IMR-90 (cell line): ENCODE results near the gene NPPC. TPM values are rescaled to one million over a fixed set of nuclear protein-coding genes. Genes with fewer than 3 reads are reported as not detected.

ENCODE experiments used
- ATAC-seq: fragments of 200-7000 bp; cut with Tn5 transposase; 2 replicates; pipeline ENCODE4 v1.9.1; 2020; ENCODE audit warnings: low read depth, mild to moderate bottlenecking, moderate library complexity
- BruUV-seq: library from RNA; stranded (reverse); fragments of 400-500 nt; replicated peaks from 2 replicates; lab custom pipeline; 2021; lab: Mats Ljungman, UMichigan
- CTCF ChIA-PET: fragments of 300-600 bp; formaldehyde crosslinking; extraction: SDS; loops from one replicate; lab custom pipeline; 2021; ENCODE audit warnings: antibody characterized with exemption; lab: Yijun Ruan, JAX
- POLR2A ChIA-PET: fragments of 300-600 bp; sonication (Branson Sonifier 250); formaldehyde crosslinking; loops from one replicate; lab custom pipeline; 2022; ENCODE audit warnings: antibody characterized with exemption; ENCODE audit not compliant: unreplicated experiment; lab: Charles Lee
- DNase-seq: peaks from one replicate; pipeline ENCODE4 v3.0.0; 2013
- H2AFZ ChIP-seq: replicated peaks from 2 replicates; pipeline ENCODE3; 2013; ENCODE audit warnings: low read length, mild to moderate bottlenecking; ENCODE audit not compliant: poor library complexity
- H2AK5ac ChIP-seq: 2 replicates; pipeline ENCODE4 v1.6.1; 2013; ENCODE audit warnings: low read depth, low read length, inconsistent platforms
- H2AK9ac ChIP-seq: replicated peaks from 2 replicates; pipeline ENCODE3; 2013; ENCODE audit warnings: mild to moderate bottlenecking, low read depth, low read length, moderate library complexity; ENCODE audit not compliant: poor library complexity
- H2BK120ac ChIP-seq: 2 replicates; pipeline ENCODE4 v1.6.1; 2013; ENCODE audit warnings: low read depth, low read length, inconsistent platforms
- H2BK15ac ChIP-seq: 3 replicates; pipeline ENCODE4 v1.6.1; 2013; ENCODE audit warnings: low read depth, low read length, inconsistent platforms
- H2BK20ac ChIP-seq: 2 replicates; pipeline ENCODE4 v1.6.1; 2013; ENCODE audit warnings: low read depth, mild to moderate bottlenecking, inconsistent platforms, low read length, moderate library complexity
- H2BK5ac ChIP-seq: 2 replicates; pipeline ENCODE4 v1.6.1; 2013; ENCODE audit warnings: mild to moderate bottlenecking, low read depth, low read length, inconsistent platforms; ENCODE audit not compliant: poor library complexity, severe bottlenecking
- H3K14ac ChIP-seq: replicated peaks from 2 replicates; pipeline ENCODE4 v1.6.1; 2013; ENCODE audit warnings: low read depth, low read length, inconsistent platforms
- H3K18ac ChIP-seq: 2 replicates; pipeline ENCODE4 v1.6.1; 2013; ENCODE audit warnings: low read depth, low read length, control low read depth
- H3K23ac ChIP-seq: 2 replicates; pipeline ENCODE4 v1.6.1; 2013; ENCODE audit warnings: low read depth, low read length, inconsistent platforms
- H3K27ac ChIP-seq: 2 replicates; pipeline ENCODE4 v1.5.1; 2013; ENCODE audit warnings: mild to moderate bottlenecking, control low read depth, low read length; ENCODE audit not compliant: insufficient read depth
- H3K27me3 ChIP-seq: 2 replicates; pipeline ENCODE4 v1.6.1; 2013; ENCODE audit warnings: low read length; ENCODE audit not compliant: control insufficient read depth, insufficient read depth
- H3K36me3 ChIP-seq: 2 replicates; pipeline ENCODE4 v1.6.1; 2013; ENCODE audit warnings: low read length, mixed read lengths; ENCODE audit not compliant: control insufficient read depth, insufficient read depth
- H3K4ac ChIP-seq: 2 replicates; pipeline ENCODE4 v1.6.1; 2013; ENCODE audit warnings: low read depth, low read length, inconsistent platforms
- H3K4me1 ChIP-seq: 2 replicates; pipeline ENCODE4 v1.6.1; 2013; ENCODE audit warnings: low read length, mixed read lengths; ENCODE audit not compliant: control insufficient read depth, insufficient read depth
- H3K4me2 ChIP-seq: 2 replicates; pipeline ENCODE4 v1.6.1; 2013; ENCODE audit warnings: low read depth, mild to moderate bottlenecking, control low read depth, low read length, moderate library complexity
- H3K4me3 ChIP-seq: 2 replicates; pipeline ENCODE4 v1.5.1; 2013; ENCODE audit warnings: low read depth, mild to moderate bottlenecking, control low read depth, low read length, moderate library complexity; ENCODE audit not compliant: insufficient read depth
- H3K56ac ChIP-seq: 2 replicates; pipeline ENCODE4 v1.6.1; 2013; ENCODE audit warnings: low read length, inconsistent platforms; ENCODE audit not compliant: insufficient read depth; ENCODE audit errors: extremely low read depth
- H3K79me1 ChIP-seq, 2 experiments: 2 replicates each; pipeline ENCODE4 v1.6.1; 2013; ENCODE audit warnings: low read length in 2 of 2, inconsistent platforms in 1 of 2, low read depth in 1 of 2
- H3K9ac ChIP-seq: 2 replicates; pipeline ENCODE4 v1.6.1; 2013; ENCODE audit warnings: low read depth, low read length, control low read depth
- H3K9me1 ChIP-seq: 2 replicates; pipeline ENCODE4 v1.6.1; 2013; ENCODE audit warnings: low read length, inconsistent platforms; ENCODE audit not compliant: insufficient read depth
- H3K9me3 ChIP-seq: 2 replicates; pipeline ENCODE4 v1.6.1; 2013; ENCODE audit warnings: low read length; ENCODE audit not compliant: control insufficient read depth, insufficient read depth
- H4K20me1 ChIP-seq: 2 replicates; pipeline ENCODE4 v1.6.1; 2013; ENCODE audit warnings: low read length, inconsistent platforms; ENCODE audit not compliant: insufficient read depth
- H4K5ac ChIP-seq: 2 replicates; pipeline ENCODE4 v1.6.1; 2013; ENCODE audit warnings: mild to moderate bottlenecking, low read depth, low read length, control low read depth
- H4K8ac ChIP-seq, 2 experiments: 2 replicates each; pipeline ENCODE4 v1.6.1; 2013; ENCODE audit warnings: low read depth in 2 of 2, low read length in 2 of 2, control low read depth in 1 of 2, inconsistent platforms in 1 of 2
- H4K91ac ChIP-seq: 2 replicates; pipeline ENCODE4 v1.6.1; 2013; ENCODE audit warnings: low read depth, low read length, inconsistent platforms; ENCODE audit not compliant: insufficient read depth
- BHLHE40 ChIP-seq: fragments of 150-350 bp; IDR thresholded peaks from 2 replicates; pipeline ENCODE4 v1.6.1; 2016; ENCODE audit warnings: mild to moderate bottlenecking, low read depth, low read length
- CHD1 ChIP-seq: IDR thresholded peaks from 2 replicates; pipeline ENCODE4 v1.6.1; 2012; ENCODE audit warnings: low read depth, low read length, improper control_type of control experiment
- CTCF ChIP-seq: conservative IDR thresholded peaks from 2 replicates; pipeline ENCODE4 v1.5.1; 2012; ENCODE audit warnings: mild to moderate bottlenecking, low read depth, low read length, improper control_type of control experiment
- MAFK ChIP-seq: IDR thresholded peaks from 2 replicates; pipeline ENCODE4 v1.6.1; 2012; ENCODE audit warnings: low read depth, low read length, improper control_type of control experiment
- RAD21 ChIP-seq: IDR thresholded peaks from 2 replicates; pipeline ENCODE4 v1.6.1; 2012; ENCODE audit warnings: low read length, improper control_type of control experiment
- RCOR1 ChIP-seq: IDR thresholded peaks from 2 replicates; pipeline ENCODE4 v1.6.1; 2012; ENCODE audit warnings: mild to moderate bottlenecking, low read length, improper control_type of control experiment; ENCODE audit not compliant: insufficient replicate concordance
- USF2 ChIP-seq: fragments of 150-350 bp; IDR thresholded peaks from 2 replicates; pipeline ENCODE4 v1.6.1; 2017; ENCODE audit warnings: mild to moderate bottlenecking, antibody characterized with exemption, low read length, low read depth
- WGBS, 2 experiments: methylation state at CpG; one replicate each; pipeline versions ENCODE4 v1.1.5 to v1.1.7; 2013; ENCODE audit warnings: missing lambda C conversion rate in 2 of 2; ENCODE audit not compliant: insufficient read length in 1 of 2; ENCODE audit errors: extremely low coverage in 2 of 2; 5-methylcytosine and 5-hydroxymethylcytosine counted together
- dilution Hi-C: fragments of 300-500 bp; cut with HindIII; formaldehyde crosslinking; loops from one replicate; pipeline ENCODE4 v1.14.3; 2018; ENCODE audit warnings: low sequenced_read_pairs; ENCODE audit not compliant: unreplicated experiment
- in situ Hi-C: fragments of 300-500 bp; cut with MboI; formaldehyde crosslinking; loops from 3 replicates; pipeline ENCODE4 v1.14.3; 2019; ENCODE audit warnings: low sequenced_read_pairs, inconsistent platforms, mixed read lengths
- intact Hi-C: fragments of 100-400 bp; cut with micrococcal nuclease; formaldehyde crosslinking; loops from 2 replicates; pipeline ENCODE4 v1.10.0; 2022
- polyA plus RNA-seq, 3 experiments: library from polyadenylated mRNA; depleted of rRNA; stranded (reverse); fragments of >200 nt; gene quantifications; 2 replicates each; pipeline ENCODE4 v1.2.3, GENCODE V29; 2012; ENCODE audit warnings: low replicate concordance in 1 of 3
- total RNA-seq: library from RNA; depleted of rRNA; stranded (reverse); fragments of >200 nt; gene quantifications from 2 replicates; pipeline ENCODE4 v1.2.3, GENCODE V29; 2012

NPPC gene
- total and polyA plus RNA-seq, 2 of the 4 experiments (the other 2 are of a cell fraction): 0.22 to 0.36 TPM

GRCh38 chr2:231968820-231969219 is 42.6 kb upstream of the NPPC start:
- Histone ChIP-seq H3K23ac (no peak overlapping the region), H3K27me3 (no peaks in the 10 kb centered on the region), H3K27ac (no peak overlapping the region), H3K9ac (no peak overlapping the region), H2AK5ac (no peak overlapping the region), H2AK9ac (no peak overlapping the region), H4K8ac (no peak overlapping the region), H4K91ac (no peak overlapping the region), H3K4me1 (no peaks in the 10 kb centered on the region), H3K9me1 (no peaks in the 10 kb centered on the region), H2BK15ac (no peak overlapping the region), H3K4ac (no peak overlapping the region), H3K4me2 (no peak overlapping the region), H2BK5ac (no peak overlapping the region), H3K56ac (no peak overlapping the region), H3K4me3 (no peak overlapping the region), H2BK20ac (no peak overlapping the region), H3K14ac (no peak overlapping the region), H4K20me1 (peaks cover 7% of the 10 kb centered on the region; the same call in 1 of the 2 replicates), H4K5ac (no peak overlapping the region), H3K79me1 (peaks cover 23 to 32% of the 10 kb centered on the region in 2 experiments; a peak in 3 of 4 replicates), H3K9me3 (no peaks in the 10 kb centered on the region), H2BK120ac (no peak overlapping the region), H3K36me3 (no peaks in the 10 kb centered on the region), H2AFZ (no peak overlapping the region), H3K18ac (no peak overlapping the region)
- BruUV-seq: no TSS peak
- WGBS, 2 experiments: no CpG with 5 or more reads among the region's 6 CpGs
- intact Hi-C loops (no loop called here), in situ Hi-C loops (no loop called here), dilution Hi-C loops (no loop called here)
- ChIA-PET CTCF (no interaction called here), POLR2A (no interaction called here)
- ATAC-seq: no peak
- TF ChIP-seq CTCF (no peak), USF2 (no peak), MAFK (no peak), BHLHE40 (no peak), CHD1 (no peak), RCOR1 (no peak), RAD21 (no peak)
- no peak for DNase-seq
